ENCODE data around the gene MRFAP1L1.
A peak's percentile ranks its signal among the peaks of the same experiment; 100 is the strongest.

The MRFAP1L1 gene

DNA sequence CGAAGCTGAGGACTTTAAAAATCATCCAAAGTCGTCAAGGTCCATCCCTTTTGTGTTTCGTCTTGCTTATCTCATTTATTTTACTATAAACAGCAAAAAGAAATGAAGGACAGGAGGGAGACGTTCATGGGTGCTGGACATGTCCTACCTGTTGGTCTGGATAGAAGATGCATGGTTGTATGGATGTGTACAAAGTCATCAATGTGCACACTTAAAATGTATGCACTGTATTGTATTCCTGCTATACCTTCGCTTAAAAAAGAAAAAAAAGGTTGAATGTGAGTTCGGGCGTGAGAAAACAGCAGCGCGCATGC, 6.0 kb upstream of the MRFAP1L1 start:
- DNase-seq, result no peak

- DNase-seq, result no peak
Observed at GRCh38 chr4:6714954-6715353, 5.3 kb upstream of the MRFAP1L1 start.

DNA sequence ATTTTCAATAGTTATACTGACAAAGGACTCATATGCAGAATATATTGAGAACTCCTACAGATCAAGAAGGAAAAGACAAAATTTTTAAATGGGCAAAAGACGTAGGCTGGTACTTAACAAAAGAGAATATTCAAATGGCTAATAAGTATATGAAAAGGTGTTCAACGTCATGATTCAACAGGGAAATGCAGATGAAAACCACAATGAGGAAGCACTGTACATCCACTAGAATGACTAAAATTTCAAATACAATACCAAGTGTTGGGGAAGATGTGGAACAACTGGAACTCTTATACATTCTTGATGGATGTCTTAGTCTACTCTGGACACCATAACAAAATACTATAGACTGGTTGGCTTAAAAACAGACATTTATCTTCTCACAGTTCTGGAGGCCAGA, 1.3 kb upstream of the MRFAP1L1 start:
- no peak for DNase-seq

GRCh38 chr4:6710282-6710681, 617 bp upstream of the MRFAP1L1 start:
- no peak for DNase-seq

DNA sequence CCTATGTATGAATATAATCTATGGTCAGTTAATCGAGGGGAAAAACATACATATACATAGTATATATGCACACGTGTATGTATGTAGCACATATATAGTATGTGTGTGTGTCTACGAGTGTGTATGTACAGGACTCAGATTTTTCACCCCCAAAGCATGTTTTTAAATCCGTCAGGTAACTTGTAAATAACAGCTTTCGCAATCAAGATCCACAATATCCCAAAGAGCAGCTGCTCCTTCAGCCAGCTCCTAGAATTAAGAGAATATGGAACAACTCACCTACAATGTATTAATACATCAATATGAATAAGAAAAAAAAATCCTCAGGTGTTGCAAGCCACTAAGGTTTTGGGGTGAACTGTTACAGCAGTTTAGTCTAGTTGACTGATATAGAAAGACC, 3.5 kb downstream of the MRFAP1L1 start:
- DNase-seq, result no peak

DNA sequence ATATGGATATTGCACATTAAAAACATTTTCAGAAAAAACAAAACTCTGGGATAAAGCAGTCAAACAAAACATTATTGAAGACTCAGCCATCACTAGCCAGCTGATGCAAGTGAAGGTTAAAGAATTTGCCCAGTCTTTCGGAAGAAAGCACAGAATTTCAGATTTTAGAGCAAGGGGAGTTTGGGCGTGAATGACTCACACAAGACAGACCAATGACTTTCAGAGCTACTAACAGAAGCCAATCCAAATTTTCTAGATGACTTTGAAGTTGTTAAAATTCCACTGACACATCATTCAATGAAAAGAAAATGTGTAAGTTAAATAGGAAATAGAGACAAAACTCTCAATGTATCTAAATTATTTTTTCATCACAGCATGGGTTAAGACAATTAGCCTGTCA, 4.0 kb downstream of the MRFAP1L1 start:
- no peak for DNase-seq

GRCh38 chr4:6703786-6704185, 5.9 kb downstream of the MRFAP1L1 start:
- DNase-seq, result no peak

DNA sequence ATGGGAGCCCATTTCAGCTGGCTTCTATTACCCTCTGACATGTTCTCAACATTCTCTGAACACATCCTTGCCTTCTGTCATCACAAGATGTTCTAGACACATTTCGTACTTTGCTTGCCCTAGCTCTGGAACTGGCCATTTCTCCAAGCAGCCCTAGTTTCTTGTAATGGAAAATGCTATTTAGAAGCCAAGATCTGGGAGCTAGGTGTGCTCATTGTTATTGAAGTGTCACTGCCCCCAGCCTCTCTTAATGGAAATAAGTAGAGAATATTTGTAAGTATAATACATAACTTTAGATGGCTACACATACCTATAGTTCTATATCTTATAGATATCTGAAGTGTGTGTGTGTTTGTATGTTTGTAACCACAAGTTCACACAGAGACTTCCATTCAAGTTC, 6.9 kb downstream of the MRFAP1L1 start:
- DNase-seq, result no peak

DNA sequence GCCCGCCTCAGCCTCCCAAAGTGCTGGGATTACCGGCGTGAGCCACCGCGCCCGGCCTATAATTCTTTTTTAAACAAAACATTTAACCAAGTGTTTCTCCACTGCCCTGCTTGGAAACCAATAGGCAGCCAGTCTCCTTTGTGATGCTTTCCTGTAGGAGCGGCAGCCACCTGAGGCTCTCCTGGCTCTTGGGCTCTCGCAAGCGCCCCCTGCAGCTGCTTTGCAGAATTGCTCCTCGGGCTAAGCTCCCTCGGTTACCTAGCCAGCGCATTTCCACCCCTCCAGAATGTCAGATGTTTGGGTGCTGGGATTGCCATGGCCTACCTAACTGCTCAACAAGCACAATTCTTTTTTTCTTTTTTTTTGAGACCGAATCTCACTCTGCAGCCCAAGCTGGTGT, 8.3 kb downstream of the MRFAP1L1 start:
- DNase-seq, result no peak

- DNase-seq, result no peak
Observed at GRCh38 chr4:6699903-6700302, 9.8 kb downstream of the MRFAP1L1 start.

- DNase-seq, result no peak
Observed at GRCh38 chr4:6699388-6699787, 10.3 kb downstream of the MRFAP1L1 start.

GRCh38 chr4:6697131-6697530, 12.5 kb downstream of the MRFAP1L1 start:
- no peak for DNase-seq

GRCh38 chr4:6696611-6697010, 13.1 kb downstream of the MRFAP1L1 start:
- DNase-seq, result no peak

- no peak for DNase-seq
Observed at GRCh38 chr4:6695660-6696610, 13.7 kb downstream of the MRFAP1L1 start.

DNA sequence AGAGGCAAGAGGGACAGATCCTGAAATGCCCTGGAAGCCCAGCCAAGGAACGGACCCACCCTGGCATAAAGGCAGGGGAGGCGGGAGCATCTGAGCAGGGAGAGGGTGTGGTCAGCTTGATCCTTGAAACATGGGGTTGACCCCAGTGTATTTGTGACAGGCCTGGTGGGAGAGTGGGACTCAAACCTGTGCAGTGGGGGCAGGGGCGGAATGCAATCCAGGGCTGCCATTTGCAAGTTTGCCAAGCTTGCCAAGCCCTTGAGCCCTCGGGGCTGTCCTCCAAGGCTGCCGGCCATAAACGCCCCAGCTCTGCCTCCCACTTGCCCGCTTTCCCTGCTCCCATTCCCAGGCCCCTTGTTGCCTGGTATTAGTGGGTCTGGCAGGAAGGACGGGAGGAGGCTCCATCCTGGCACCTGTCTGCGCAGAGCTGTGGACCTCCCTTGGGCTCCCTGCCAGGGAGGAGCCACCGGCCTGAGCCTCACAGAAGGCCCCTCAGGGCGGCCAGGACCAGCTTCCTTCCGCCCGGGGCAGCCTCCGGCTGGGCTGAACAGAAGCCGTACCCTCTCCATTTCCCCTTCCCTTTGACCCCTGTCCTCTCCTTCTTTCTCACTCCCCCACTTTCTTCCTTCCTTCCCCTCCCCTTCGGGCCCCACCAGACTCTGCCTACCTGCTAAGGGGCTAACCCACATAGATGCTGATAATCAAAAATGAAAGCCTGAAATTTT, 15.3 kb downstream of the MRFAP1L1 start:
- peak; percentile 12 for DNase-seq

DNA sequence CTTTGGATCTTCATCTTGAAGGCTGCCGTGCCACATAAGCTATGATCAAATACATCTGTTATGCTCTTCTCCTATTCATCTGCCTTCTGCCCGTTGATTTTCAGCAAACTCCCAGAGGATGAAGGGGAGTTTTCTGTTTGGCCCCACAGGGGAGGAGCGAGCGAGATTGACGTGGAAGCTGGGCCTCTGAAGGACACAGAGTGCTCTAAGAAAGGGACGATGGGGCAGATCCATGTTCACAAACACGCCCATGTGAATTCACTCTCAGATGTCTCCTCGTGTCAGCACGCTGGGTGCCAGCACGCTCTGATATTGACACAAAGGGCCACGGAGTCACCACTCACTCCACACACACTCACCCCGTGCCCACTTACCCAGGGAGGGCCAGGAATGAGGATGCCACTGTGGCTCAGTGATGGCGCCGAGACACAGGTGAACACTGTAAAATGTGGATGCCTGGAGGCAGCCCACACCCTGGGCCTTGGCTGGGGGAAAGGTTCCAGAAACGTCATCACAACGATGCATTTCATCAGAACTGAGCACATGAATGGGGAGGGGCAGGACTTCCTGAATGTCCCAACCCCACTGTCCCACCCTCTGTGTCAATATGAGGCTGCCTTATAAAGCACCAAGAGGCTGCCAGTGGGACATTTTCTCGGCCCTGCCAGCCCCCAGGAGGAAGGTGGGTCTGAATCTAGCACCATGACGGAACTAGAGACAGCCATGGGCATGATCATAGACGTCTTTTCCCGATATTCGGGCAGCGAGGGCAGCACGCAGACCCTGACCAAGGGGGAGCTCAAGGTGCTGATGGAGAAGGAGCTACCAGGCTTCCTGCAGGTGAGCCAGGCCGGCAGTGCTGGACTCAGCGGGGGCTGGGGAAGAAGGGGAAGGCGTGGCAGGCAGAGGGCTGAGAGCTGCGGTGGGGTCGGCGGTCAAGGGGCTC, 16.2 kb downstream of the MRFAP1L1 start, which contains the start of gene S100P:
S100P (plus strand) TSS at position 648 of the 946 bp plus-strand sequence; CDS start at position 703, 55 bp downstream.
- no peak for DNase-seq

DNA sequence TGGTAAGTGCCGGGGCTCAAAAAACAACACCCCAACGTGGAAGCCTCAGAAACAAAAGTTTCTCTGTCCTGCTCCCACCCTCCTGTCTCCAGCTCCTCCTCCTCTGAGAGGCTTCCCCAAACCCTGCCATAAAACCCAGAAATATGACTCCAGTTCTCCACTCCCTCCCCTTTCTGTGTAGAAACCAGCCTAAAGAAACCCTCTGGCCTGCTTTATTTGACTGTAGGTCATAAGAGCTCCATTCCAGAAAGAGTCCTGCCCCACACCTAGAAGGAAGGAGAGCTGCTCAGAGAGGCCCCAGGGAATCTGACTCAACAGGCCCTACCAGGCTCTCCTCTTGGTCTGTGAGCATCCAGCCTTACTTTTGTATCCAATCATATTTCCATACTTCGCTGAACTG, 16.9 kb downstream of the MRFAP1L1 start:
- DNase-seq, result no peak

DNA sequence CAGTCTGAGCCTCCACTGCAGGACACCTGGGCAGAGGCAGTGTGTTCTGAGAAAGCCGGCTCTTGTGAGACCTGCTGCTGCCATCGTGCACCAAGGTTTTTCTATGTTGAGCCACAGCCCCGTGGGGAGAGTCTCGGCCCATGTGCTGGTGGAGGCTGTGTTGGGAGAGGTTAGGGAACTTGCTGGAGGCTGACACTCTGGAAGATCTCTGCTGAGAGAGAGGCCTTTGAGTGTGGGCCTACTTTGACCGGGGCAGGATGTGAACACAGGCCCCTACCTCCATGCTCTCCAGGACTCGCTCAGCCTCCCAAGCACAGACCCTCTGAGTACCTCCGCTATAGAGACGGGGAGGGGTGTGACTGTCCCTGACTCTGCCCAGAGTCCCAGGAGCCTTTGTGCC, 17.3 kb downstream of the MRFAP1L1 start:
- no peak for DNase-seq

GRCh38 chr4:6689506-6689960, 20.1 kb downstream of the MRFAP1L1 start:
- DNase-seq, result no peak

GRCh38 chr4:6688879-6689505, 20.7 kb downstream of the MRFAP1L1 start:
- DNase-seq, result peak; percentile 44

- no peak for DNase-seq
Observed at GRCh38 chr4:6687947-6688878, 21.5 kb downstream of the MRFAP1L1 start.

All from effector CD8-positive, alpha-beta T cell (primary cell).